Hypothalamus (tissue), 51 donors: Measurements from ENCODE around the gene ASXL2.
A peak's percentile ranks its signal among the peaks of the same experiment; 100 is the strongest.
"Not testable (repeated sequence)": the region's sequence is repeated elsewhere in the genome, so short reads cannot be mapped to it uniquely, and the experiment has no call there.

Experiments used
- DNase-seq, 51 donors: peaks; one replicate each; lab custom pipeline; 2025; lab: John Stamatoyannopoulos, UW

Gene ASXL2

GRCh38 chr2:25878361-25879132 lies at the start of gene ASXL2:
Gene ASXL2 (minus strand): TSS chr2:25878487. CDS start chr2:25878222, 265 bp downstream.
- peak; percentile 72 to 98 (median 94) for DNase-seq

DNA sequence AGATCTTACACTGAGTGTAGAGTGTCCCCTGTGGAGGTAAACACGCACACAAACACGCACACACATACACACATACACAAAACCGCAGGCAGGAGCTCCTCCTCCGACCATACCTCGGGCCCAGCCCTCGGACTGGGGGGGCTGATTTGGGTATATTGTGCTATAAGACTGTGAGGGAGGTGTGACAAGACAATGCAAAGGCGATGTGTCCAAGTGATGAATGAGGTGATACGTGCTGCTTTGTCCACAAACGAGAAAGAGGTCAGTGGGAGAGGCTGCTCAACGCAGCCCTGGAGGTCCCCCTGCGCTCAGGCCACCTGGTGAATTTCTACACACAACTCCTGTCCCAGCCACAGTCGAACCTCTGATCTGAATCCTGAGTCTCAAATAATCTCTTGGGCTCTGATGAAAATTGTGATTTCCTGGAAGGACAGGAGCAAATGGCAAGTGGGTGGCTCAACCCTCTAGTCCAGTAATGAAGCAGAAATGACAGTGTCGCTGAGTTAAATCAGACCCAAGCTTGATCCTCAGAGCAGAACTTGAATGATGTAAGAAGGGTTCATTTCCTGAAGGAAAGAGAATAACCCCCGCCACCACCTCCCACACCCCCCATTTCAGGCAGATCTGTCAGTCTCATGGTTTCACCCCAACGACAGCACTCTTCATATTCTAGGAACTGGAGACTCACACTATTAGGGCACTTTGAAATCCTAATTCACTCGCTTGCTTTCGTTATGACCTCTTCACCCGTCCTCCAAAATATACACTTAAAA lies 48.9 kb upstream of the ASXL2 start:
- no peak for DNase-seq

GRCh38 chr2:25922501-25922900 lies 44.2 kb upstream of the ASXL2 start:
- no peak for DNase-seq

GRCh38 chr2:25920786-25921415 lies 42.6 kb upstream of the ASXL2 start:
- no peak for DNase-seq

DNA sequence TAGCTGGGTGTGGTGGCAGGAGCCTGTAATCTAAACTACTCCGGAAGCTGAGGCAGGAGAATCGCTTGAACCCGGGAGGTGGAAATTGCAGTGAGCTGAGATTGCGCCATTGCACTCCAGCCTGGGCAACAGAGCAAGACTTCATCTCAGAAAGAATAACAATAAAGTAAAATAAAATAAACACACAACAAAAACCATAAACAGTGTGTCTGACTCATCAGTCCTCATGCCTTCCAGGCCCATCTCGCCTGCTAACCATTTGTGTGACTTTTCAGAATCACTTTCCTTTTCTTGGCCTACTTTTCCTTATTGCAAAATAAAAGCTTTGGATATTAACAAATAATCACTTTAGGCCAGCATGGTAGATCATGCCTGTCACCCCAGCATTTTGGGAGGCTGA lies 42.0 kb upstream of the ASXL2 start:
- DNase-seq, result no peak

DNA sequence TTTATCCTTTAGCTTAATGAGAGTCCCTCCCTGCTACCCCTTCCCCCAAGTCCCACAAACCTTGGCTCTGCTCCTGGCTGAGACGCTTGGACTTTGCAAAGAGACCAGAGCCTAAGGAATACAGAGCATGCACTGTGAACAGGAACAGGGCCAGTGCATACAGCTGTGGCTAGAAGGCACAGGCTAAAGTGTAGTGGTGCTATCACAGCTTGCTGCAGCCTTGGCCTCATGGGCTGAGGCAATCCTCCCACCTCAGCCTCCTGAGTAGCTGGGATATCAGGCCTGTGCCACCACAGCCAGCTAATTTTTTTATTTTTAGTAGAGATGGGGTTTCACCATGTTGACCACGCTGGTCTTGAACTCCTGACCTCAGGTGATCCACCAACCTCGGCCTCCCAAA lies 39.5 kb upstream of the ASXL2 start:
- DNase-seq, result no peak

DNA sequence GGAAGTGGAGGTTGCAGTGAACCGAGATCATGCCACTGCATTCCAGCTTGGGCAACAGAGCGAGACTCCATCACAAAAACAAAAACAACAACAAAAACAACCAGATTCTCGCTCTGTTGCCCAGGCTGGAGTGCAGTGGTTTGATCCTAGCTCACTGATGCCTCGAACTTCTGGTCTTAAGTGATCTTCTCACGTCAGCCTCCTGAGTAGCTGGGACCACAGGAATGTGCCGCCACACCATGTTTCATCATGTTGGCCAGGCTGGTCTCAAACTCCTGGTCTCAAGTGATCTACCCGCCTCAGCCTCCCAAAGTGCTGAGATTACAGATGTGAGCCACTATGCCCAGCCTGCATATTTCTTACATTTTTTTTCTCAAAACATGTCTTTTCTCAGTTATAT lies 39.1 kb upstream of the ASXL2 start:
- DNase-seq, result not testable (repeated sequence)

DNA sequence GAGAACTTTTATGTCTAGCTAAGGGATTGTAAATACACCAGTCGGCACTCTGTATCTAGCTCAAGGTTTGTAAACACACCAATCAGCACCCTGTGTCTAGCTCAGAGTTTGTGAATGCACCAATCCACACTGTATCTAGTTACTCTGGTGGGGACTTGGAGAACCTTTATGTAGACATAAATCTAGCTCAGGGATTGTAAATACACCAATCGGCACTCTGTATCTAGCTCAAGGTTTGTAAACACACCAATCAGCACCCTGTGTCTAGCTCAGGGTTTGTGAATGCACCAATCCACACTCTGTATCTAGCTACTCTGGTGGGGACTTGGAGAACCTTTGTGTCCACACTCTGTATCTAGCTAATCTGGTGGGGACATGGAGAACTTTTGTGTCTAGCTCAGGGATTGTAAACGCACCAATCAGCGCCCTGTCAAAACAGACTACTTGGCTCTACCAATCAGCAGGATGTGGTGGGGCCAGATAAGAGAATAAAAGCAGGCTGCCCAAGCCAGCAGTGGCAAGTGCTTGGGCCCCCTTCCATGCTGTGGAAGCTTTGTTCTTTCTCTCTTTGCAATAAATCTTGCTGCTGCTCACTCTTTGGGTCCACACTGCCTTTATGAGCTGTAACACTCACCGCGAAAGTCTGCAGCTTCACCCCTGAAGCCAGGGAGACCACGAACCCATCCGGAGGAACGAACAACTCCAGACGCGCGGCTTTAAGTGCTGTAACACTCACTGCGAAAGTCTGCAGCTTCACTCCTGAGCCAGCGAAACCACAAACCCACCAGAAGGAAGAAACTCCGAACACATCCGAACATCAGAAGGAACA lies 37.9 kb upstream of the ASXL2 start:
- DNase-seq, result peak in 1 of 51 donors; percentile 5

GRCh38 chr2:25915411-25915810 lies 37.1 kb upstream of the ASXL2 start:
- DNase-seq, result not testable (repeated sequence)

DNA sequence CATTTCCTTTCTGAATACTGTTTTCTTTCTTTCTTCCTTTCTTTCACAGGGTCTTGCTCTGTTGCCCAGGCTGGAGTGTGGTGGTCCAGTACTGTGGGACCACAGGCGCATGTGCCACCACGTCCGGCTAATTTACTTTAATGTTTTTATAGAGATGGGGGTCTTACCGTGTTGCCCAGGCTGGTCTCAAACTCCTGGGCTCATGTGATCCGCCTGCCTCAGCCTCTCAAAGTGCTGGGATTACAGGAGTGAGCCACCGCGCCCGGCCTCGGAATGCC lies 35.3 kb upstream of the ASXL2 start:
- DNase-seq, result not testable (repeated sequence)

DNA sequence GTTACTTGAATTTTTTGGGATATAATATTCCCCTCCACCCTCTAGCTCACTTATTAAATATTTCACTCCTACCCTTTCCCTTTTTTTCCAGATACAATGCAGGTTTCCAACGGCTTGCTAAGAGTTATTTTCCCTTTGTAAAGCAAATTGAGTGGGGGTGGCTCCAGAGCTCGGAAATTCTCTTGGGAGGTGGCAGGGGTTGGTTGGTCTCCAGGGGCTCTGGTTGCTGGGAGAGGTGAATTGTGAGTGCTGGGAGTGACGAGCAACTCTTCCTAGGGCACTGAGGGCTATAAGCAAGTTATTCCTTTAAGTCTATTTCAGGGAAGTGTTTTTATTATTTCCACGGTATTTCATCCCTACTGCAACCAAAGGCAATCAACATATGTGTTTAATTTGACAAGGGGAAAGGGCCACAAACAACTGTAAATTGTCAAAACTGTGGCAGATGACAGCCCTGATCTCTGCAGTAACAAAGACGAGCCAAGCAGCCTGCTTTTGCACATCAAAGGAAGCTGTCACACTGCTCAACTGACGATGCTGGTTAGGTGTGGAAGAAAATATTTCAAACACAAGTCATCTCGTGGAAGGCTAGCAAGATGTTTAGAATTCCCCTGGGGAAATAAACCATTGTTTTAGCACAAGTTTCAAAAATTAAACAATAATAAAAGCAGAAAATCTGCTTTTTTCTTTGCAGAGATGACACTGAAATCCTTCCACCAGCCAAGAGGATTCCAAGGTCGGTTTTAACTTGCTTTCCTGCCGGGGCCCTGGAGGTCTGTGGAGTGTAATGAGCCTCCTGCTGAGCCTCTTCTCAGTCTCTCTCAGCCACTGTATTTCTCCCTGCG lies 34.8 kb upstream of the ASXL2 start:
- DNase-seq, result peak in 5 of 51 donors; percentile 9 to 82 (median 14)

- DNase-seq, result not testable (repeated sequence)
These were observed 31.3 kb upstream of the ASXL2 start for GRCh38 chr2:25909574-25909973.

- DNase-seq, result no peak
These were observed 26.8 kb upstream of the ASXL2 start for GRCh38 chr2:25905126-25905525.

GRCh38 chr2:25903216-25903776 lies 25.0 kb upstream of the ASXL2 start:
- DNase-seq, result no peak

DNA sequence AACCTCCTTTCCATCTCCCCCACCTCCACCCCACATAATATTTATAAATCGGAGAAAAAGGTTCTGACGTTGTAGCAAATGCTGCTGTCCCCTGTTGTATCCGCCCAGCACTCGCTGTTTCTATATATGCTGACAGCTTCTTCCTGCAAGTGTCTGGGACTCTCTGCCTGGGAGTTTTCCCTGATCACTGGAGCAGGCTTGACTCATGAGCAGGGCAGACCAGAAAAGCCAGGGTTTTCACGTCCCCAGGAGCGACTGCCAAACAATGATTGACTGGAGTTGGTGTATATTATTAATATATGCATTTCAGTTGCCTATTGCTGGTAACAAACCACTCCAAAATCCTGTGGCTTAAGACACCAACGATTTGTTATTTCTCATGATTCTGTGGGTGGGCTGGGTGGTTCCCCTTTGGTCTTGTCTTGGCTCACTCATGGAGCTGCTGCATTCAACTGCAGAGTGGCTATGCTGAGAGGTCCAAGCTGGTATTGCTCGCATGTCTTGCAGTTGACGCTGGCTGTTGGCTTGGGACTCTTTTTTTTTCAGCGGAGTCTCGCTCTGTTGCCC lies 21.2 kb upstream of the ASXL2 start:
- no peak for DNase-seq

- DNase-seq, result no peak
These were observed 19.2 kb upstream of the ASXL2 start for GRCh38 chr2:25897506-25897905.

DNA sequence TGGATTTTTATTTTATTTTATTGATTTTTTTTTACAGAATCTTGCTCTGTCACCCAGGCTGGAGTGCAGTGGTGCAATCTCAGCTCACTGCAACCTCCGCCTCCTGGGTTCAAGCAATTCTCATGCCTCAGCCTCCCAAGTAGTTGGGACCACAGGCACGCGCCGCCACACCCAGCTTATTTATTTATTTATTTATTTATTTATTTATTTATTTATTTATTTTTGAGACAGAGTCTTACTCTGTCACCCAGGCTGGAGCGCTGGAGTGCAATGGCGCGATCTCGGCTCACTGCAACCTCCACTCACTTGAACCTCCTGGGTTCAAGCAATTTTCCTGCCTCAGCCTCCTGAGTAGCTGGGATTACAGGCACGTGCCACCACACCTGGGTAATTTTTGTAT lies 18.0 kb upstream of the ASXL2 start:
- DNase-seq, result not testable (repeated sequence)

DNA sequence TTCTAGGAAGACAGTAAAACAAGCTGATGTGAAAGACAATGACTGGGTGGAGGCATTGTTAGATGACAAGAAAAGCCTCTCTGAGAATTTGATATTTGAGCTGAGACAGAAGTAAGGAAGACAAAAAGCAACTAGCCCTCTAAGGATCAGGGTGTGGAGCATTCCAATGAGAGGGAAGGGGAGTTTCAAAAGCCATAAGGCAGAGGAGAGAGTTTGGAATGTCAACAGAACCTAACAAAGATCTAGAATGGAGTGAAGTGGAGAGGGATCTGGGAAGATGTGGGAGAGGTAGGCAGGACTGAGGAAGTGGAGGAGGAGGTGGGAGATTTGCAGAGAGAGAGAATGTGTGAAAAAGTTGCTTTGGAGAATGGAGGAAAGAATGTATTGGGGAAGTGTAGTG lies 17.3 kb upstream of the ASXL2 start:
- no peak for DNase-seq

GRCh38 chr2:25895018-25895417 lies 16.7 kb upstream of the ASXL2 start:
- no peak for DNase-seq
